ENCODE results near the gene ZNF439.
A peak's percentile ranks its signal among the peaks of the same experiment; 100 is the strongest.
"Not testable (repeated sequence)": the region's sequence is repeated elsewhere in the genome, so short reads cannot be mapped to it uniquely, and the experiment has no call there.

The ZNF439 gene

GRCh38 chr19:11848594-11849469 lies at the start of gene ZNF439:
TSS of gene ZNF439 (plus strand) at chr19:11848726. CDS start at chr19:11848868, 142 bp downstream.
- no peak for DNase-seq

GRCh38 chr19:11806354-11807098 lies 42.0 kb upstream of the ZNF439 start:
- no peak for DNase-seq

GRCh38 chr19:11807099-11807380 lies 41.5 kb upstream of the ZNF439 start:
- DNase-seq: no peak

GRCh38 chr19:11813703-11814028 lies 34.9 kb upstream of the ZNF439 start:
- no peak for DNase-seq

- peak; percentile 69 for DNase-seq
Measured at GRCh38 chr19:11814029-11814699, 34.4 kb upstream of the ZNF439 start, which contains the start of gene ZNF440. TSS of gene ZNF440 (plus strand) at chr19:11814273. CDS start at chr19:11814448, 175 bp downstream.

- no peak for DNase-seq
Measured at GRCh38 chr19:11814700-11815035, 33.9 kb upstream of the ZNF439 start.

- no peak for DNase-seq
Measured at GRCh38 chr19:11821474-11822109, 26.9 kb upstream of the ZNF439 start.

GRCh38 chr19:11828957-11829876 lies 19.3 kb upstream of the ZNF439 start:
- not testable (repeated sequence) for DNase-seq

GRCh38 chr19:11832253-11832912 lies 16.1 kb upstream of the ZNF439 start:
- DNase-seq: no peak

GRCh38 chr19:11833541-11833940 lies 15.0 kb upstream of the ZNF439 start:
- no peak for DNase-seq

- DNase-seq: not testable (repeated sequence)
Measured at GRCh38 chr19:11835626-11836066, 12.9 kb upstream of the ZNF439 start.

- DNase-seq: no peak
Measured at GRCh38 chr19:11843722-11844121, 4.8 kb upstream of the ZNF439 start.

- DNase-seq: not testable (repeated sequence)
Measured at GRCh38 chr19:11847615-11848014, 911 bp upstream of the ZNF439 start.

- DNase-seq: no peak
Measured at GRCh38 chr19:11848200-11848593, 329 bp upstream of the ZNF439 start.

- not testable (repeated sequence) for DNase-seq
Measured at GRCh38 chr19:11850289-11850688, 1.8 kb downstream of the ZNF439 start.

- no peak for DNase-seq
Measured at GRCh38 chr19:11853358-11853757, 4.8 kb downstream of the ZNF439 start.

GRCh38 chr19:11856596-11857250 lies 8.2 kb downstream of the ZNF439 start:
- DNase-seq: no peak

GRCh38 chr19:11860721-11861120 lies 12.2 kb downstream of the ZNF439 start:
- DNase-seq: no peak

- no peak for DNase-seq
Measured at GRCh38 chr19:11861301-11861700, 12.8 kb downstream of the ZNF439 start.

- DNase-seq: not testable (repeated sequence)
Measured at GRCh38 chr19:11867766-11868165, 19.2 kb downstream of the ZNF439 start.

GRCh38 chr19:11868188-11868587 lies 19.7 kb downstream of the ZNF439 start:
- no peak for DNase-seq
